Osteocyte (in vitro differentiated cells): ENCODE results near the gene MAMDC2. TPM values are rescaled to one million over a fixed set of nuclear protein-coding genes. Genes with fewer than 3 reads are reported as not detected.

Experiments used
- DNase-seq: peaks from one replicate; pipeline ENCODE4 v3.0.0; 2021; ENCODE audit warnings: mixed read lengths; ENCODE audit not compliant: unreplicated experiment; ENCODE audit errors: extremely low spot score
- H3K27ac Mint-ChIP-seq: one replicate; pipeline ENCODE4 v1.8.0; 2021; ENCODE audit warnings: mild to moderate bottlenecking, mixed read lengths; ENCODE audit not compliant: unreplicated experiment
- H3K27me3 Mint-ChIP-seq: one replicate; pipeline ENCODE4 v1.8.0; 2021; ENCODE audit warnings: mixed read lengths; ENCODE audit not compliant: unreplicated experiment
- H3K36me3 Mint-ChIP-seq: one replicate; pipeline ENCODE4 v1.8.0; 2021; ENCODE audit warnings: mixed read lengths; ENCODE audit not compliant: unreplicated experiment
- H3K4me1 Mint-ChIP-seq: one replicate; pipeline ENCODE4 v1.8.0; 2021; ENCODE audit warnings: mixed read lengths; ENCODE audit not compliant: unreplicated experiment
- H3K4me3 Mint-ChIP-seq: one replicate; pipeline ENCODE4 v1.8.0; 2021; ENCODE audit warnings: mild to moderate bottlenecking, moderate library complexity, mixed read lengths; ENCODE audit not compliant: unreplicated experiment
- H3K9me3 Mint-ChIP-seq: one replicate; pipeline ENCODE4 v1.8.0; 2021; ENCODE audit warnings: mixed read lengths; ENCODE audit not compliant: unreplicated experiment
- total RNA-seq: library from RNA; stranded (reverse); gene quantifications from 2 replicates; pipeline ENCODE4 v1.2.1, GENCODE V29; 2021
- TF ChIP-seq, protein P1 (sequence below): fragments of 200-600 bp; sonication (generic); IDR thresholded peaks from 2 replicates; pipeline ENCODE4 v1.5.0; 2021; ENCODE audit warnings: antibody characterized with exemption, mild to moderate bottlenecking, moderate library complexity

MAMDC2 gene
- total RNA-seq, 1 donor from 2014 or later: 11.3 TPM

DNA sequence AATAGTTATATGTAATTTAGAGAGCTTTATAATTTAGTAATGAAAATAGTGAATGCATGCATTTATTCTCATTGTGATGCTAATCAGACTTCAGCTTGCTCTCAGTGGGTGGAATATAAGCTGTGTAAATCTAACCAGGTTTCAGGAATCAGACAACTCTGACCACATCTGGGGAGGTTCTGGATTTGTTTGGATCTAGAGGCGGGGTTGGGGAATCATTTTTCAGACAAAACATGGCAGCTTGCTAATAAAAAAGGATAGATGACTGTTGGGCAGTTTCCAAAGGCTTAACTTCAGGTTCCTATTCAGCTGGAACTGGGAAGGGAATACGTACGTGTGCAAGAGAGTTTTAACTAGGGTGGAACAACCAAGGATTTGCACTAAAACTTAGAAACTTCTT lies 43.2 kb upstream of the MAMDC2 start:
- peaks cover 47% of the 10 kb centered on the region for H3K4me1 Mint-ChIP-seq
- H3K4me3 Mint-ChIP-seq: no peak overlapping the region
- H3K27me3 Mint-ChIP-seq: no peaks in the 10 kb centered on the region
- no peak overlapping the region for H3K27ac Mint-ChIP-seq
- TF ChIP-seq, protein P1, sequence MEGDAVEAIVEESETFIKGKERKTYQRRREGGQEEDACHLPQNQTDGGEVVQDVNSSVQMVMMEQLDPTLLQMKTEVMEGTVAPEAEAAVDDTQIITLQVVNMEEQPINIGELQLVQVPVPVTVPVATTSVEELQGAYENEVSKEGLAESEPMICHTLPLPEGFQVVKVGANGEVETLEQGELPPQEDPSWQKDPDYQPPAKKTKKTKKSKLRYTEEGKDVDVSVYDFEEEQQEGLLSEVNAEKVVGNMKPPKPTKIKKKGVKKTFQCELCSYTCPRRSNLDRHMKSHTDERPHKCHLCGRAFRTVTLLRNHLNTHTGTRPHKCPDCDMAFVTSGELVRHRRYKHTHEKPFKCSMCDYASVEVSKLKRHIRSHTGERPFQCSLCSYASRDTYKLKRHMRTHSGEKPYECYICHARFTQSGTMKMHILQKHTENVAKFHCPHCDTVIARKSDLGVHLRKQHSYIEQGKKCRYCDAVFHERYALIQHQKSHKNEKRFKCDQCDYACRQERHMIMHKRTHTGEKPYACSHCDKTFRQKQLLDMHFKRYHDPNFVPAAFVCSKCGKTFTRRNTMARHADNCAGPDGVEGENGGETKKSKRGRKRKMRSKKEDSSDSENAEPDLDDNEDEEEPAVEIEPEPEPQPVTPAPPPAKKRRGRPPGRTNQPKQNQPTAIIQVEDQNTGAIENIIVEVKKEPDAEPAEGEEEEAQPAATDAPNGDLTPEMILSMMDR: no peak
- DNase-seq: no peak
- no peaks in the 10 kb centered on the region for H3K36me3 Mint-ChIP-seq
- peaks cover 20% of the 10 kb centered on the region for H3K9me3 Mint-ChIP-seq

DNA sequence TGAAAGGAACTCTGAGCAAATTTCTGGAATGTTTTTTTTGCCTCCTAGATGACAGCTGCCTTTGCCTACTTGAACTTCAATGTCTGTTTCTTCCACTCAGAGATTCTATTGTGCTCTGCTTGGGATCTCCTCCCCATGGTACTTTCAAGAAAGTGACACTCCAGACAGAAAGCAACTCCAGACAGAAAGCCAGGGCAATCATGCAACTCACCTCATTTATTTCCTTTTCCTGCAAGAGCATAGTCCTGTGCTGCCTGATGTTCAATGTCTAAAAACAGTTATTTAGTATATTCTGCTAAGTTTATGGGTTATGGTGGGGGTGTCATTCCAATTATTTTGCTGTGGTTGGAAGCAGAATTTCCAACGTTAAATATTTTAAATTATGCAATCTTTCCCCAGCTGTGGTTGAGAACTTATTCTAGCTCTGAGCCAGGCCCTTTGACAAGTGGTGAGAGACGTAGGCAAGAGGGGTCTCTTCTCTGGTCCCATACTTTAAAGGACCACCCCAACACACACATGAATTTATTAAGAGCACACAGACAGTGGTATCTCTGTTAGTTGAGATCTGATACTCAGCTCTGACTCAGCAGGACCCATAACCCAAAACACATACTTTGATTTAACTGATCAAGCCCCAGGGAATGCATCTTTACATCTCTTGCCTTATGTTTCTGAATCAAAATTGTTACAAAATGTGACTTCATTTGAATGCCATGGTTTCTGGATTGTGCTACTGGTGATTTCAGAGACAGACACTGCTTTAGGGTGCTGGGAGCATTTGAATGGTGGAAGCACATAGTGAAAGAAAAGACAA lies 39.5 kb upstream of the MAMDC2 start:
- TF ChIP-seq, protein P1: no peak
- DNase-seq: no peak
- peaks cover 20% of the 10 kb centered on the region for H3K9me3 Mint-ChIP-seq
- peak overlapping the region; percentile 78 for H3K27ac Mint-ChIP-seq
- H3K4me3 Mint-ChIP-seq: no peak overlapping the region
- peaks cover 28% of the 10 kb centered on the region for H3K4me1 Mint-ChIP-seq
- H3K27me3 Mint-ChIP-seq: no peaks in the 10 kb centered on the region
- no peaks in the 10 kb centered on the region for H3K36me3 Mint-ChIP-seq

GRCh38 chr9:70006306-70006705 lies 37.3 kb upstream of the MAMDC2 start:
- H3K4me1 Mint-ChIP-seq: peaks cover 34% of the 10 kb centered on the region
- no peaks in the 10 kb centered on the region for H3K27me3 Mint-ChIP-seq
- no peak for DNase-seq
- no peak overlapping the region for H3K4me3 Mint-ChIP-seq
- H3K36me3 Mint-ChIP-seq: no peaks in the 10 kb centered on the region
- H3K9me3 Mint-ChIP-seq: peaks cover 24% of the 10 kb centered on the region
- H3K27ac Mint-ChIP-seq: no peak overlapping the region
- TF ChIP-seq, protein P1: no peak

DNA sequence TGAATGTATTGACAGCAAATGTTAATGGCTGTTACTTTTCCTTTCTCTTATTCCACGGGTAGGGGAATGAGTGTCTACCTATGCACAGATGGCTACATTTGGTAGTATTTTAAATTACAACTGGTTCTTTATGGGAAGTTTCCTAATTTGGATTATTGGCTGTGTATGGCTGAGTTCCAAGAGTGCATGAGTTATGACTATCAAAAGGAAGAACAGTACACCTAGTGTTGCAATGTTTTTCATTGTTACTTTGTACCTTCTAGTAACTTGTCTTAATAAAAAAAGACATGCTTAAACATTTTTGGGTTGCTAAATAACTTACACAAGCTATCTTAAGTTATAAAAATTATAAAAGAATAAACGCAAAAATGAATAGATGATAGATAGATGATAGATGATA lies 35.8 kb upstream of the MAMDC2 start:
- no peak overlapping the region for H3K4me3 Mint-ChIP-seq
- H3K36me3 Mint-ChIP-seq: no peaks in the 10 kb centered on the region
- H3K27ac Mint-ChIP-seq: no peak overlapping the region
- no peak for DNase-seq
- no peaks in the 10 kb centered on the region for H3K27me3 Mint-ChIP-seq
- peaks cover 40% of the 10 kb centered on the region for H3K4me1 Mint-ChIP-seq
- TF ChIP-seq, protein P1: no peak
- peaks cover 17% of the 10 kb centered on the region for H3K9me3 Mint-ChIP-seq

DNA sequence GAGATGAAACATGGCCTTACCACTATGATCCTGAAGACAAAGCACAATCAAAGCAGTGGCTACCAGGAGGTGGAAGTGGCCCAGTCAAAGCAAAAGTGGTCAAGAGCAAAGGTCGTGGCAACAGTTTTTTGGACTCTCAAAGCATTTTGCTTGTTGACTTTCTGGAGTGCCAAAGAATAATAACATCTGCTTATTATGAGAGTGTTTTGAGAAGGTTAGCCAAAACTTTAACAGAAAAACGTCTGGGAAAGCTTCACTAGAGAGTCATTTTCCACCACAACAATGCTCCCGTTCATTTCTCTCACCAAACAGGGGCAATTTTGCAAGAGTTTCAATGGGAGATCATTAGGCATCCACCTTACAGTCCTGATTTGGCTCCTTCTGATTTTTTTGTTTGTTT lies 33.6 kb upstream of the MAMDC2 start:
- peaks cover 9% of the 10 kb centered on the region for H3K9me3 Mint-ChIP-seq
- H3K4me3 Mint-ChIP-seq: no peak overlapping the region
- H3K4me1 Mint-ChIP-seq: peaks cover 30% of the 10 kb centered on the region
- DNase-seq: no peak
- H3K27ac Mint-ChIP-seq: no peak overlapping the region
- TF ChIP-seq, protein P1: no peak
- no peaks in the 10 kb centered on the region for H3K36me3 Mint-ChIP-seq
- no peaks in the 10 kb centered on the region for H3K27me3 Mint-ChIP-seq
